MM.1S (cell line): Measurements from ENCODE around the gene CLASP1.

Source experiments
- CTCF ChIP-seq: fragments of 300-600 bp; sonication (generic); IDR thresholded peaks from 2 replicates; pipeline ENCODE4 v1.5.1; 2016; ENCODE audit warnings: antibody characterized with exemption, low read length, mixed read lengths
- EZH2 ChIP-seq: fragments of 300-600 bp; sonication (generic); optimal IDR thresholded peaks from 2 replicates; pipeline ENCODE3; 2017; ENCODE audit warnings: low read depth, mild to moderate bottlenecking, antibody characterized with exemption, low read length, mixed read lengths

DNA sequence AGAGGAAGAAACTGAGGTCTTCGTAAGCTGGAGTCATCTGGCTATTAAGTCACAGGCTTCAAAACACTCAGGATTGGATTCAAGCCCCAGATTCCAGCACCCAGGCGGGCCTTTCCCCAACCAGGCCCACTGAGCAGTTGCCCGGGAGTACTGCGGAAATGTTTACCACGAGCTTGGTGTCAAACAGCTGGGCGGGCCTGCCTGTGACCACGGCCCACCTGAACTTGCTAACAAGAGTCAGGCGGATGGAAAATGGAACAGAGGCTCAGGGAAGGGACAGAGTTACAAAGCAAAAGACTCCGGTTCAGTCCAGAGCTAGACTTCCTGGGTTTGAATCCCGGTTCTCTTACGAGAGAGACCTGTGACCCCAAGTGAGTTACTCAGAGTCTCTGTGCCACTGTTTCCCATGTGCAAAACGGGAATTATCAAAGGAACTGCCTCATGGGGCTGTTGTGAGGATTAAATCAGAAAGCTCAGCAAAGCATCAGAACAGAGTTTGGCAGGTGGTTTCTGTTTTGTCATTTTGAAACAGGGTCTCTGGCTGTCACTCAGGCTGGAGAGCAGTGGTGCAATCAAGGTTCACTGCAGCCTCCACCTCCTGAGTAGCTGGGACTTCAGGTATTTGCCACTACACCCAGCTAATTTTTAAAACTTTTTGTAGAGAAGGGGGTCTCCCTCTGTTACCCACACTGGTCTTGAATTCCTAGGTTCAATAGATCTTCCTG is 315.3 kb downstream of the CLASP1 start:
- no peak for TF ChIP-seq CTCF
- no peak for TF ChIP-seq EZH2
